Body of pancreas (tissue), 4 donors: ENCODE measurements around the gene SUGP2. TPM values are rescaled to one million over a fixed set of nuclear protein-coding genes. Genes with fewer than 3 reads are reported as not detected.
A peak's percentile ranks its signal among the peaks of the same experiment; 100 is the strongest.

Experiments used
- ATAC-seq: fragments of 150-250 bp; one replicate; pipeline ENCODE4 v1.9.1; 2016
- DNase-seq, 4 donors: peaks; one replicate each; pipeline ENCODE4 v3.0.0-alpha.2; 2019
- H3K27ac ChIP-seq, 4 donors: fragments of 200-600 bp; sonication (generic); 1 replicate in 3 of 4; 2 replicates in 1 of 4; pipeline versions ENCODE4 v1.5.1 to v1.6.1; 2016 to 2019; ENCODE audit warnings: mild to moderate bottlenecking in 1 of 4, mixed read lengths in 1 of 4, moderate library complexity in 1 of 4
- H3K27me3 ChIP-seq, 2 donors: fragments of 200-600 bp; sonication (generic); one replicate each; pipeline ENCODE4 v1.6.0; 2016; ENCODE audit warnings: mild to moderate bottlenecking in 1 of 2
- H3K36me3 ChIP-seq, 2 donors: fragments of 200-600 bp; sonication (generic); replicated peaks in 1 of 2; 2 replicates each; pipeline ENCODE4 v1.5.1; 2016; ENCODE audit warnings: low read depth in 2 of 2; ENCODE audit not compliant: insufficient read depth in 1 of 2
- H3K4me1 ChIP-seq: fragments of 200-600 bp; sonication (generic); one replicate; pipeline ENCODE4 v1.6.0; 2016
- H3K4me3 ChIP-seq, 2 donors: fragments of 200-600 bp; sonication (generic); 1 replicate in 1 of 2; 2 replicates in 1 of 2; pipeline ENCODE4 v1.5.1; 2016 to 2019
- H3K9me3 ChIP-seq, 3 donors: fragments of 200-600 bp; sonication (generic); 1 replicate in 2 of 3; 2 replicates in 1 of 3; pipeline ENCODE4 v1.5.1; 2016
- CTCF ChIP-seq, 7 experiments: fragments of 450-650 bp in 4 of 7; fragments of 200-600 bp in 3 of 7; sonication (generic) in 3 of 7; IDR thresholded peaks; one replicate each; pipeline ENCODE4 v1.5.1; 2016 to 2019; ENCODE audit warnings: antibody characterized with exemption in 7 of 7
- POLR2A ChIP-seq, 3 donors: fragments of 450-650 bp; IDR thresholded peaks; one replicate each; pipeline ENCODE4 v1.6.1; 2016; ENCODE audit warnings: antibody characterized with exemption in 3 of 3, mild to moderate bottlenecking in 2 of 3
- WGBS, 2 donors: methylation state at CpG; one replicate each; pipeline ENCODE4 v1.1.5; 2017; 5-methylcytosine and 5-hydroxymethylcytosine counted together
- intact Hi-C: fragments of 100-400 bp; cut with DNase I; formaldehyde crosslinking; loops from one replicate; pipeline ENCODE4 v1.15.1; 2023
- total RNA-seq, 2 donors: library from RNA; depleted of rRNA; stranded (reverse); fragments of >200 nt; gene quantifications; one replicate each; pipeline ENCODE4 v1.1.0, GENCODE V29; 2016

SUGP2 gene
- total RNA-seq, 2 donors from 2014 or later: 22.1 to 115 TPM

- TF ChIP-seq POLR2A (IDR thresholded peaks at IDR 0.05) (no peak), CTCF (IDR thresholded peaks at IDR 0.05) (no peak)
- peaks cover 30% of the 10 kb centered on the region for H3K4me1 ChIP-seq
- 6 to 9% methylated on average over 10 of the region's 10 CpGs for WGBS, 2 donors
- DNase-seq (peak in 3 of 4 donors; percentile 38 to 60 (median 53)), ATAC-seq (no peak)
- no peaks in the 10 kb centered on the region for H3K9me3 ChIP-seq
- intact Hi-C loops: no loop called here
- H3K27ac ChIP-seq: peak overlapping the region in 2 of 4 donors; percentile 93 to 94
- H3K27me3 ChIP-seq: no peaks in the 10 kb centered on the region
- peak overlapping the region; percentile 67 to 68 for H3K4me3 ChIP-seq
- H3K36me3 ChIP-seq: no peaks in the 10 kb centered on the region
Observed at GRCh38 chr19:19034204-19034624, 897 bp upstream of the SUGP2 start.

GRCh38 chr19:19033176-19033425, 216 bp downstream of the SUGP2 start:
- Histone ChIP-seq H3K9me3 (no peaks in the 10 kb centered on the region), H3K4me1 (peaks cover 30% of the 10 kb centered on the region), H3K36me3 (peaks cover 0 to 3% of the 10 kb centered on the region in 2 donors), H3K4me3 (peak overlapping the region; percentile 67 to 68), H3K27me3 (no peaks in the 10 kb centered on the region), H3K27ac (peak overlapping the region in 3 of 4 donors; percentile 82 to 94 (median 93))
- intact Hi-C loops: no loop called here
- ATAC-seq (peak; percentile 48), DNase-seq (no peak)
- 0% methylated on average over 31 of the region's 32 CpGs; no CpG with 5 or more reads in 1 of the 2 donors for WGBS, 2 donors
- peak in 1 of 7 experiments; percentile 2 for TF ChIP-seq CTCF (IDR thresholded peaks at IDR 0.05)
- no peak for TF ChIP-seq POLR2A (IDR thresholded peaks at IDR 0.05)

- H3K4me1 ChIP-seq: peaks cover 30% of the 10 kb centered on the region
- peaks cover 0 to 5% of the 10 kb centered on the region in 2 donors for H3K36me3 ChIP-seq
- H3K9me3 ChIP-seq: no peaks in the 10 kb centered on the region
- WGBS, 2 donors: 10 to 12% methylated on average over 13 to 31 of the region's 31 CpGs
- peak; percentile 20 for ATAC-seq
- intact Hi-C loops: no loop called here
- TF ChIP-seq CTCF (IDR thresholded peaks at IDR 0.05) (no peak), POLR2A (IDR thresholded peaks at IDR 0.05) (no peak)
- peak overlapping the region; percentile 67 to 68 for H3K4me3 ChIP-seq
- peak overlapping the region in 3 of 4 donors; percentile 82 to 94 (median 93) for H3K27ac ChIP-seq
- H3K27me3 ChIP-seq: no peaks in the 10 kb centered on the region
- DNase-seq: peak; percentile 50 to 86 (median 62)
Observed at GRCh38 chr19:19032420-19033175, 719 bp downstream of the SUGP2 start.

GRCh38 chr19:19031891-19032290, 1.4 kb downstream of the SUGP2 start:
- DNase-seq: no peak
- ATAC-seq: no peak
- H3K36me3 ChIP-seq: peaks cover 0 to 5% of the 10 kb centered on the region in 2 donors
- H3K4me3 ChIP-seq: no peak overlapping the region
- WGBS, 2 donors: 63 to 77% methylated on average over 5 of the region's 5 CpGs
- H3K27me3 ChIP-seq: no peaks in the 10 kb centered on the region
- no peak overlapping the region for H3K27ac ChIP-seq
- no peaks in the 10 kb centered on the region for H3K9me3 ChIP-seq
- TF ChIP-seq POLR2A (IDR thresholded peaks at IDR 0.05) (no peak), CTCF (IDR thresholded peaks at IDR 0.05) (no peak)
- peaks cover 30% of the 10 kb centered on the region for H3K4me1 ChIP-seq
- intact Hi-C loops: no loop called here

GRCh38 chr19:19028526-19028925, 4.8 kb downstream of the SUGP2 start:
- Histone ChIP-seq H3K27ac (no peak overlapping the region), H3K4me3 (no peak overlapping the region), H3K27me3 (no peaks in the 10 kb centered on the region), H3K36me3 (peaks cover 0 to 11% of the 10 kb centered on the region in 2 donors), H3K9me3 (no peaks in the 10 kb centered on the region), H3K4me1 (peaks cover 17% of the 10 kb centered on the region)
- ATAC-seq (no peak), DNase-seq (no peak)
- no peak for TF ChIP-seq POLR2A (IDR thresholded peaks at IDR 0.05)
- TF ChIP-seq CTCF (IDR thresholded peaks at IDR 0.05): no peak
- WGBS, 2 donors: 90 to 95% methylated on average over 9 of the region's 9 CpGs
- intact Hi-C loops: no loop called here
